MV-4-11 (cell line): ENCODE results near the gene SNAI1.
"Not testable (repeated sequence)": the region's sequence is repeated elsewhere in the genome, so short reads cannot be mapped to it uniquely, and the experiment has no call there.

Source experiments
- DNase-seq: peaks from one replicate; lab custom pipeline; 2025; lab: John Stamatoyannopoulos, UW

Gene SNAI1

DNA sequence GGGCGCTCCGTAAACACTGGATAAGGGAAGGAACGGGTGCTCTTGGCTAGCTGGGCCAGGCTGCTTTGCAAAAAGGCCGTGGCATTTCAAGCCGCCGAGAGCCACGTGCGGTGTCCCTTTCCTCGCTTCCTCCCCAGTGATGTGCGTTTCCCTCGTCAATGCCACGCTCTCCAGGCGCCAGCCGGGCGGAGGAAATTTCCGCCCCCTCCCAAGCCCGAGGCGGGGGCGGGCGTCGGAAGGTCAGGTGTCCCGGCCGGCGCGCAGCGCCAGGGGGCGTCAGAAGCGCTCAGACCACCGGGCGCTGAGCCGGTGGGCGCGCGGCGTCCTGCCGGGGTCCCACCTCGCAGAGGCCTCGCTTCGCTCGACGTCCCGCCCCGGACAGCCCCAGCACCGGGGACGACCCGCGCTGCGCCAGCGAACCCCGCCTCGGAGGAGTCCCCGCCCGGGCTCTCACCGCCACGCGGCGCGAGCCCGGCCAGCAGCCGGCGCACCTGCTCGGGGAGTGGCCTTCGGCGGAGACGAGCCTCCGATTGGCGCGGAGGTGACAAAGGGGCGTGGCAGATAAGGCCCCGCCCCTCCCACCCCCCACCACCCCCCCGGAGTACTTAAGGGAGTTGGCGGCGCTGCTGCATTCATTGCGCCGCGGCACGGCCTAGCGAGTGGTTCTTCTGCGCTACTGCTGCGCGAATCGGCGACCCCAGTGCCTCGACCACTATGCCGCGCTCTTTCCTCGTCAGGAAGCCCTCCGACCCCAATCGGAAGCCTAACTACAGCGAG is at the start of gene SNAI1:
TSS of gene SNAI1 (plus strand) at position 635 of the 777 bp plus-strand sequence. CDS start at position 715, 80 bp downstream.
- peak; percentile 69 for DNase-seq

DNA sequence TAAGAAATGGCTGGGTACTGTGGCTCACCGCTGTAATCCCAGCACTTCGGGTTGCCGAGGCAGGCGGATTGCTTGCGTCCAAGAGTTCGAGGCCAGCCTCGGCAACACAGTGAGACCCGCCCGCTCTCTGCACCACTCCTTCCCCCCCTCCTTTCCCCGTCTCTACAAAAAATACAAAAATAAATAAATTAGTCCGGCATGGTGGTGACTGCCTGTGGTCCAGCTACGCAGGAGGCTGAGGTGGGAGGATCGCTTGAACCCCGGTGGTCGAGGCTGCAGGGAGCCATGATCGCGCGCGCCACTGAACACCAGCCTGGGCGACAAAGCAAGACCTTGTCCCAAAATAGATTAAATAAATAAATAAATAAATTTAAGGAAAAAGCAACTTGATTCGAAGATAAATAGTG is 47.0 kb upstream of the SNAI1 start:
- DNase-seq = no peak

GRCh38 chr20:49936153-49937026 is 46.4 kb upstream of the SNAI1 start, which contains the start of gene RNF114:
Gene RNF114 (plus strand): TSS chr20:49936397. CDS start chr20:49936413, 16 bp downstream.
- DNase-seq = peak; percentile 82

DNA sequence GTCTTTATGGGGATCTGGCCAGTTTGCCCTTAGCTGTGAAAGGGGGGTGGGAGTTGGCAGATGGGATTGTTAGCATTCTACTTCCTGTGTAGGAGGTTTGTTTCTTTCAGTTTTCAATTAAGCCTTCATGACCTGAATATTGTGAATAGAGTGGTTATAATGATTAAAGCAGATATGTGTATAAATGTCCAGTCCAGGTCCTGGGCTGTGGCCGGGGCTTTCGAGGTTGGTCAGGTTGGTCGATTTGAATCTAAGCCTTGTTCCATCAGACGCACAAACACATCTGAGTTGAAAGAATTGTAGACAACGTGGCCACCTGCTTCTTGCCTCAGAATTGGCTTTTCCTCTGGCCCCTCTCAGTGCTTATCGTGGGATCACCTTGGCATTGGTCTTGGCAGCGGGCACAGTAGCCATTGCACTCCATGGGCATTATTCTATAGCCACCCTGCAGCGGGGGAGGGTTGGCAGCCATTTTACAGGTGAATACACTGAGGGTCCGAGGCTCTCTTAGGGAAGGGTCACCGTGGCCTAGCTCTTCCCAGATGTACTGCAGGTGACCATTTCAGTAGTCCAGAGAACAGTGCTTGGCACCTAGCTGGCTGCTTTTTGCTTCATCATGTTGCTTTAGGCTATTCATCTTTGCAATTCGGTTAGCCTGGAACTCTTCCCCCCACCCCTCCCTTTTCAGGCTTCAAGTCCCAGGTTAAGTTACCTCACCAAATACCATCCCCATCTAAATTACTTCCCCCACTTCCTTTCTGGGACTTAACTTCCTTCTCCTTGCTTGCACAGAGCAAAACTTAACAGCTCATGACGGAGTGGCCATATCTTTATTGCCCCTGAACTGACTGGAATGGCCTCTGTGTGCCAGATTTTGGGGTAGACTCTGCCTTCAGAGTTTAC is 45.5 kb upstream of the SNAI1 start:
- peak; percentile 33 for DNase-seq

DNA sequence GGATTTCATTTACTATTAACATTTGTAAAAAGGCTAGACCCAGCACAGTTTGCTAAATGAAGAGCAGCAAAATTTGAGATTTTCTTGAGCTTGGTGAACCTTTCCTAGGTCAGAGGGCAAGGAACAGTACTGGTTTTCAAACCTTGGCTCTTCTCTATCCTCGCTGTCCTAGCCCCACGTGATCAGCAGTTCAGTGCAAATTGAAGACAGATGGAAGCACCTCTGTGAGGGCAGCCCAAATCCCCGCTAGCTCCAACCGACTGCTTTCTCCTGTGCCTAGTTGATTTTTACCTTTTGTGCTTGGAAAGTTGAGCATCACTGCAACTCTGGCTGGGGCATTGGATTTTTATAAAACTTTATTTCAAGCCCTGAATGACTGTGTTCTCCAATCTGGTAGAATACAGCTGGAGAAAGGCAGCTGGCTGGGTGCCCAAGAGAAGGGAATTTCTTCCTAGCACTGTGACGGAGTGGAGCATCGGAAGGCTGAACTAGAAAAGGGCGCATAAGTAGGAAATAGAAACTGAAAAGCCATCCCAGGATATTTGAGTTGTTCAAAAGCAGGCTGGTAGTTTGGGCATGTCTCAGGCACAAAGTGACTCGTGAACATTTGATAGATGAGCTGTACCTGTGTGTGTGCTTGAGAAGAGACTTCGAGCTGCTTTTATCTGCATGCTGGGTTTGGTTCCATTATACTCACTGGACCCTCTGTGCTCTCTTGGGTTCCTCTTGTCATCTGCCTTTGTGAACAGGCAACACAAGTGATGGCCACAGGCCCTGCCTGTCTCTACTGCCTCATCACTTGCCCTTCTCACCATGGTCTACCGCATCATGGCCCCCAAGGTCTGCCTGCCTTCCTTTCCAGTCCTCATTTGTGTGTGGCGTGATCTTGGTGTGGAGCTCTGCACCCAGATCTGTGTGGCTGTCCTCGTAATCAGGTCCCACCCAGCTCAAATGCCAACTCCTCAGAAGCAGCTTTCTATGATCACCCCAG is 44.3 kb upstream of the SNAI1 start:
- DNase-seq = no peak

DNA sequence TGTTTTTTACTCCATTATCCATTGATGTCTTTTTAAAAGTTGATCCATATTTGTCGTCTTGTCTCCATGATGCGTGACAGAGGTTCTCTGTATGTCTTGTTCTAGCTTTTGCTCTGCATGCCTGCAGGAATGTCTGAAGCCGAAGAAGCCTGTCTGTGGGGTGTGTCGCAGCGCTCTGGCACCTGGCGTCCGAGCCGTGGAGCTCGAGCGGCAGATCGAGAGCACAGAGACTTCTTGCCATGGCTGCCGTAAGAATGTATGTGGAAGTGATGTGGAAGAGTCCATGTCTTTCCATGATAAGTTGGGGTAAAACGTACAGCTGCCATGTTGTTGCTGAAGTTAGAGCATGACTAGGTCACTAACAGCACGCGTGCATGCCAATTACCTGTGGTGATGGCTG is 41.3 kb upstream of the SNAI1 start:
- DNase-seq = no peak

DNA sequence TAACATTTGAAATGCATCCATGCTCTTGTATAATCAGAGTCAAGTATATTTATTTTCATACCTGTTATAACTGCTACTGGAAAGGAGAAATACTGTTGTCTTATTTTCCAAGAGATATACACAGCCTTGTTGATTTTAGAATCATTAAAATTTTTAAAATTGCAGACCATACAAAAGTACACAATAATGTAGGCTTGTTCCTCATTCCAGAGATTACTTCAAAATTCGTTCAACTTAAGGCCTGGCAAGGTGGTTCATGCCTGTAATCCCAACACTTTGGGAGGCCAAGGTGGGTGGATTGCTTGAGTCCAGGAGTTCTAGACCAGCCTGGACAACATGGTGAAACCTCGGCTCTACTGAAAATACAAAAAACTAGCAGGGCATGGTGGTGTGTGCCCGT is 40.5 kb upstream of the SNAI1 start:
- DNase-seq = no peak

- no peak for DNase-seq
These were observed 39.8 kb upstream of the SNAI1 start for GRCh38 chr20:49942942-49943341.

DNA sequence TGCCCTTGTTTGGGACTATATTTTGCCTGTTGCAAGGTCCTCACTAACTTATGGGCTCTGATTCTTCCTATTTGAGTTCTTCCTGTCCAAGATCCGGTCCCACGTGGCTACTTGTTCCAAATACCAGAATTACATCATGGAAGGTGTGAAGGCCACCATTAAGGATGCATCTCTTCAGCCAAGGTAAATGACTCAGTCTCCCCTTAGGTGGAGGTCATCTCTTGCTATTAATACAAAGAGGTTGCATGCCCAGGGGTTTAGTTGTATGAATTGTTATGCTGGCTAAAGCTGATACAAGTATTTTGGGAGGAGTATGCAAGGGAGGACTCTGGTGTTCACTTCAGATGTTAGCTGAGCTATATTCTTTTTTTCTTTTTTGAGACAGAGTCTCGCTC is 37.5 kb upstream of the SNAI1 start:
- DNase-seq = no peak

DNA sequence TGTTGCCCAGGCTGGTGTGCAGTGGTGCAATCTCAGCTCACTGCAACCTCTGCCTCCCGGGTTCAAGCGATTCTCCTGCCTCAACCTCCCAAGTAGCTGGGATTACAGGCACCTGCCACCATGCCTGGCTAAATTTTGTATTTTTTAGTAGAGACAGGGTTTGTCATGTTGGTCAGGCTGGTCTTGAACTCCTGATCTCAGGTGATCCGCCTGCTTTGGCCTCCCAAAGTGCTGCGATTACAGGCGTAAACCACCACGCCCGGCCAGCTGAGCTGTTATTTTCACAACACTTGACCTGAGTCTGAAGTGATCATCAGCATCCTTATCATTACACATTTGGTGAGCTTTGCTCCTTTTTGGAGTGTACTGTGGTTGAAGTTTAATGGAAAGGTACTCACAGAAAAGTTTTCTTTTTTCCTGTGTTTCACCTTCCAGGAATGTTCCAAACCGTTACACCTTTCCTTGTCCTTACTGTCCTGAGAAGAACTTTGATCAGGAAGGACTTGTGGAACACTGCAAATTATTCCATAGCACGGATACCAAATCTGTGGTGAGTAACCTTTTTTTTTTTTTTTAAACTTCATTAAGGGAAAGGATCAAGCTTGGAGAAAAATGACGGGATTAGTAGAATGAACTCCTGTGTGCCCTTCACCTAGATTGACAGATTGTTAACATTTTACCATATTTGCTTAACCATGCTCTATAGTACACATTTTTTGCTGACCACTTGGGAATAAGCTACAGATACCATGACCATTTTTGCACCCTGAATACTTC is 36.9 kb upstream of the SNAI1 start:
- DNase-seq = no peak

GRCh38 chr20:49948178-49948577 is 34.6 kb upstream of the SNAI1 start:
- no peak for DNase-seq

- DNase-seq = peak; percentile 74
These were observed 33.8 kb upstream of the SNAI1 start for GRCh38 chr20:49948809-49949507.

DNA sequence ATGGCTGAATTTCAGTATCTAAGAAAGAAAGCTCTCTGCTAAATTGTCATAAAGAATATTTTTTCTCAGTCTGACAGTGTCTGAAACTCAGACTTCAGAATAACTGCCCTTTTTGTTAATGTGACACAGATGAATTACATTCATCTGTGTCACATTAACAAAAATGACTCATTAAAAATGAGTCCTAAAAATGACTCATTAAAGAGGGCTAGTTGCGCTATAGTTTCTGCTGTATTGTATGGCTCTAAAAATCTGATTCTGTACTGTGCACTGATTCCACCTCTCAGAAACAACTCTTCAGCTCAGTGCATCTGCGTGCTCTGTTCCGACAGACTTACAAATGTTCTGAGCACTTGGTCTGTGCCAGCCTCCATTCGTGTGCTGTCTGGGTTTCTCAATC is 31.6 kb upstream of the SNAI1 start:
- no peak for DNase-seq

DNA sequence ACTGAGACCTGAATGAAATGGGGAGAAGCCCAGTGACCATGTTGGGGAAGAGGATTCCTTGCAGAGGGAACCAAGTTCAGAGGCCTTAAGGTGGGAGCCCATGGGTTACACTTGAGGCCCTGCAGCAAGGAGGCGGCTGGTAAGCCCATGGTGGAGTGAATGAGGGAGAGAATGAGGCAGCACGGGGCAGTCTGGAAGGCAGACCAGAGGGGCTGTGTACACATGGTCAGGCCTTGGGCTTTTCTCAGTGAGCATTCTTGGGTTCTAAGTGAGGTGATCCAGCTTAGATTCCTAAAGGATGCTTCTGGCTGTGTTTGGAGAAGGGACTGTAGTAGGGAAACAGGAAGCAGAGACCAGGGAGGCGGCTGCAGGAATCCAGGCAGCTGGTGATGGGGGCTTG is 27.6 kb upstream of the SNAI1 start:
- DNase-seq = no peak

DNA sequence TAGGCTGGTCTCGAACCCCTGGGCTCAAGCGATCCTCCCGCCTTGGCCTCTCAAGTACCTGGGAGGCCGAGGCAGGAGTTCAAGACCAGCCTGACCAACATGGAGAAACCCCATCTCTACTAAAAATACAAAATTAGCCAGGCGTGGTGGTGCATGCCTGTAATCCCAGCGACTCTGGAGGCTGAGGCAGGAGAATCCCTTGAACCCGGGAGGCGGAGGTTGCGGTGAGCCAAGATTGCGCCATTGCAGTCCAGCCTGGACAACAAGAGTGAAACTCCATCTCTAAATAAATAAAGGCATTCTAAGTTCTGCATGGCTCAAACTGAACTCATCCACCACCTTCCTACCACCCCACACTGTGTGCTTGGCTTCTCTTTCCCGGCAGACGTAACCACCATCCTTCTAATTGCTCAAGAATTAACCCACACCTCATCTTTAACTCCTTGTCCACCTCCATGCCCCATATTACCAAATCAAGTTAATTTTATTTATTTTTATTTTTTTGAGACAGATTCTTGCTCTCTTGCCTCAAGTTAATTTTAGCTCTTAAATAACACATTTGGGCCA is 26.9 kb upstream of the SNAI1 start:
- not testable (repeated sequence) for DNase-seq

- no peak for DNase-seq
These were observed 26.1 kb upstream of the SNAI1 start for GRCh38 chr20:49956689-49957088.

GRCh38 chr20:49957089-49957938 is 25.5 kb upstream of the SNAI1 start:
- DNase-seq = peak; percentile 96

- no peak for DNase-seq
These were observed 21.4 kb upstream of the SNAI1 start for GRCh38 chr20:49961413-49961812.
